Daoy (cell line): ENCODE data around the gene AMTN. TPM values are rescaled to one million over a fixed set of nuclear protein-coding genes. Genes with fewer than 3 reads are reported as not detected.

Source experiments
- DNase-seq: peaks from one replicate; pipeline ENCODE4 v3.0.0-alpha.2; 2015; ENCODE audit warnings: low read depth
- total RNA-seq: library from RNA; depleted of rRNA; stranded (reverse); fragments of >200 nt; shearing (Covaris generic); gene quantifications from 2 replicates; pipeline ENCODE4 v1.2.3, GENCODE V29; 2014; rRNA removed

AMTN gene
- total RNA-seq, 1 experiment from 2014 or later, result 106 TPM

- no peak for DNase-seq
Measured at GRCh38 chr4:70559924-70560323, 41.6 kb downstream of the AMTN start.

- DNase-seq, result no peak
Measured at GRCh38 chr4:70564033-70564432, 45.7 kb downstream of the AMTN start.

- DNase-seq, result no peak
Measured at GRCh38 chr4:70570796-70571195, 52.4 kb downstream of the AMTN start.

GRCh38 chr4:70571772-70572171 lies 53.4 kb downstream of the AMTN start:
- DNase-seq, result no peak

GRCh38 chr4:70575964-70576363 lies 57.6 kb downstream of the AMTN start:
- DNase-seq, result no peak

GRCh38 chr4:70577220-70577927 lies 59.0 kb downstream of the AMTN start:
- no peak for DNase-seq

- DNase-seq, result no peak
Measured at GRCh38 chr4:70581980-70582379, 63.6 kb downstream of the AMTN start.

Other genes starting within 250 kb of the AMTN start
- not detected in 2 replicates for gene CABS1, start 183.6 kb upstream of the AMTN start, total RNA-seq
- gene SMR3A, start 157.8 kb upstream of the AMTN start, total RNA-seq, result not detected in 2 replicates
- not detected in 2 replicates for gene SMR3B, start 135.4 kb upstream of the AMTN start, total RNA-seq
- not detected in 2 replicates for gene OPRPN, start 120.6 kb upstream of the AMTN start, total RNA-seq
- not detected in 2 replicates for gene MUC7, start 46.4 kb upstream of the AMTN start, total RNA-seq
- gene AMBN, start 73.7 kb downstream of the AMTN start, total RNA-seq, result 0.06 TPM in 1 of 2 replicates, not detected in the other
- gene ENAM, start 110.2 kb downstream of the AMTN start, total RNA-seq, result not detected in 2 replicates
- gene JCHAIN, start 147.9 kb downstream of the AMTN start, total RNA-seq, result not detected in 2 replicates
- 15.7 and 20.0 TPM in 2 replicates for gene UTP3, start 170.0 kb downstream of the AMTN start, total RNA-seq
- 8.3 and 13.9 TPM in 2 replicates for gene RUFY3, start 203.4 kb downstream of the AMTN start, total RNA-seq